VCaP (cell line): ENCODE data around the gene H2BK1.

Source experiments
- H3K27ac ChIP-seq: fragments of 450-650 bp; 2 replicates; pipeline ENCODE4 v1.5.1; 2017
- TF ChIP-seq, protein P1 (sequence below): fragments of 450-650 bp; conservative IDR thresholded peaks from 2 replicates; pipeline ENCODE4 v1.5.1; 2017; ENCODE audit warnings: mild to moderate bottlenecking, moderate library complexity

H2BK1 gene

DNA sequence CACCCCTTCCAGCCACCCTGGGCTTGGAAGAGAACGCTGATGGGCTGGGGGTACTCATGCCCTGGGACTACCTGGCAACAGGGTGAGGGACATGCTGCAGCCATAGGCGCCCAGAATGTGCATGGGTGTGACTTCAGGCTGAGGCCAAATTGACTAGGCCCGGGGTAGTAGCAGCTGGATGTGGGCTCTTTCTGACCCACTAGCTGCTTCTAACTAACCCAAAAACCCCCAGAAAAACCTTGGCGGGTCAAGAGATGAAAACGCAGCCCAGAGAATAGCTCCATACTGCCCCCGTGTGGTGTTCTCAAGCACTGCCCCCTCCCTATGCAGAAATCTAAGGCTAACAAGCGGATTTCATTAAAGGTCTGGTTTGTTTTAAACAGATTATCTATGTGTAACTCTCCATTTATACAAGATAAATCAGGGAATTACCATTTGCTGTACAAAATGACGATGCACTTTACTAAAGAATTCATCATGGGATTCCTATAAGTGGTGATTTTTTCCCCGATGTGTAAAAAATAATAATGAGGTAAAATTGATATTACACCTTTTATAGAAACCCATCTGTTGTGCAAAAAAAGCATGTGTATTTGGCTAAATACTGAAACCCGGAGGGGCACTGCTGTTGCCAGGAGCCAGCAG is 34.0 kb upstream of the H2BK1 start:
- TF ChIP-seq, protein P1, sequence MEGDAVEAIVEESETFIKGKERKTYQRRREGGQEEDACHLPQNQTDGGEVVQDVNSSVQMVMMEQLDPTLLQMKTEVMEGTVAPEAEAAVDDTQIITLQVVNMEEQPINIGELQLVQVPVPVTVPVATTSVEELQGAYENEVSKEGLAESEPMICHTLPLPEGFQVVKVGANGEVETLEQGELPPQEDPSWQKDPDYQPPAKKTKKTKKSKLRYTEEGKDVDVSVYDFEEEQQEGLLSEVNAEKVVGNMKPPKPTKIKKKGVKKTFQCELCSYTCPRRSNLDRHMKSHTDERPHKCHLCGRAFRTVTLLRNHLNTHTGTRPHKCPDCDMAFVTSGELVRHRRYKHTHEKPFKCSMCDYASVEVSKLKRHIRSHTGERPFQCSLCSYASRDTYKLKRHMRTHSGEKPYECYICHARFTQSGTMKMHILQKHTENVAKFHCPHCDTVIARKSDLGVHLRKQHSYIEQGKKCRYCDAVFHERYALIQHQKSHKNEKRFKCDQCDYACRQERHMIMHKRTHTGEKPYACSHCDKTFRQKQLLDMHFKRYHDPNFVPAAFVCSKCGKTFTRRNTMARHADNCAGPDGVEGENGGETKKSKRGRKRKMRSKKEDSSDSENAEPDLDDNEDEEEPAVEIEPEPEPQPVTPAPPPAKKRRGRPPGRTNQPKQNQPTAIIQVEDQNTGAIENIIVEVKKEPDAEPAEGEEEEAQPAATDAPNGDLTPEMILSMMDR, result peak; percentile 89
- H3K27ac ChIP-seq, result no peak overlapping the region

DNA sequence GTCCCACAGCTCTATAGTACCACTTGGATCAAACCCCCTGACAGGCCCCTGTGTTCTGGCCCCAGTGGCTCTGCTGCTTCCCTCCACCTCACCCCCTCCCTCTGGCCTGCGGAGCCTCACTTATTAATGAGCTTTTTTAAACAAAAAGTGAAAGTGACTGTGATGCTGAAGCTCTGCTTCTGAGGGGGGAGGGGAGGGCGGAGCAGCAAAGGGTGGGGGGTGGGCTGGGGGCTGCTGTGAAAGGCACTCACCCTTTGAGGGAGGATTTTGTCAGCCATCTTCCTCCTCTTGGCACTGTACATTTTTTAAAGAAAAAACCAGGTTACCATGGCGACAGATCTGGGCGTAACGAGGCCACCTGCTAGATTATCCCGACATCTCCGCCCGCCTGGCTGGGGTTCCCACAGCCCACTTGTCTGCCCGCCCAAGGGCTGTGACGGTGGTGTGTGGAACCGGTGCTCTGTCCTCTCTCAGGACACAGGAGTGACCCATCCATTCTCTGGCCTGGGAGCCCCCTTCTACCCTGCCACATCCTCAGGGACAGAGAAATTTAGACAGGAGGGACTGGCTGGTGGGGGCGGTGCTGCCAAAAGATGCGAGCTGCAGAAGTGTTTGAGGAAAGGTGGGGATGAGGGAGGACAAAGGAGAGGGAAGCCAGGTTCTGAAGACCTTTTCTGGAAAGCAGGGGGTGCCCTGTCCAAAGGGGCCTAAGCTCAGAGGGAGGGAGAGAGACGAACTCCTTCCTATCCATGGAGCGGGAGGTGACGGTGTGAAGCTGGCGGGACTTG is 33.3 kb upstream of the H2BK1 start:
- H3K27ac ChIP-seq, result no peak overlapping the region
- TF ChIP-seq, protein P1, result no peak

DNA sequence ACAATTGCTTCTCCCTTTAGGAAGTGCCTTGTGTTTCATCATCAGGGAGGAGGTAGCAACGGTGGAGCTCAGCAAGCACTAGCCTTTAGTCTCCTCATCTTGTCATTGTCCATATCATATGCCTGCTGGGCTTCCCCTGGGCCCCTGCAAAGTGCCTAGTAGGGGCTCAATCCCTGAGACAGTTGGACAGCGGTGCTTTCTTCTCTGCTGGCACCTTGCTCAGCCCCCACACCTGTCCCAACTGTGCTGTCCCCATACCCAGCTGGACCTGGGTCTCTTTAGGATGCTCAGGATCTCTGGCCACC is 32.7 kb upstream of the H2BK1 start:
- TF ChIP-seq, protein P1, result no peak

DNA sequence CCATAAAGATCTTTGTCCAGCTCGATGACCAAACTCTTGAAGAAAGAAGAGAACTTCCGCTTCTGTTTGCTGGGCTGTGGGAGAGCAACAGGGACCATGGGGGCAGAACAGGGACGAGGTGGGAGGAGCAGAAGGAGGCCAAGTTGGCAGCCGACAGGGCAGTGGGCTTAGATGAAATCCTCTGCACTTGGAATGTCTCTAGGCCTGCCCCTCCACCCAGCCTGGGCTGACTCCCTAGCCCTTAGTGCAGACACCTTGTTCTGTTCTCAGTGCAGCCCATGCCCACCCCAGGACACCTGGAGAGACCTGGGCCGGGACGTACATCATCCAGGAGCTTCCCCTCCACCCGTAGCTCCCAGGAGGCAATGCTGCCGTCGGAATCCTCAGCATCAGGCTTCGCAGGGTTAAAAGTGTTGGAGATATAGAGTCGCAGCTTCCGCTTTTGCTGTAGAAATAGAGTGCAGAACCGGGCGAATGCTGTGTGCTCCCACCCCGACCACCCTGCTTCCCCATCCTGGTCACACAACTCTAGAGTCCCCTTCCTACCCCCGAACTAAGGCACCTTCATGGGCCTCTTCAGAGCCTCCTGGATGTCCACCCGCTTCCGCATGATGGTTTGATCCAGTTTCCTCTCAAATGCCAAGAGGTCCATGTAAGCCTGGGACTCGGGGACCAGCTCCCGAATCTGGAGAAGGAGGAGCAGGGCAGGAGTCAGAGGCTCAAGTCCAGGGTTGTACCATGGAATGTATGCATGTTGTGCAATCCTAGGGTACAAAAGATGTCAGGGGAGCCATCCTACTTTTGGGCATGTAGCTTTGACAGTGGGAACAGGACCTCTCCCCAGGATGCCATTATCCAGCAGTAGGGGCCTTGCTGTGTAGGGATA is 32.1 kb upstream of the H2BK1 start:
- no peak overlapping the region for H3K27ac ChIP-seq
- TF ChIP-seq, protein P1, result no peak

More for the DNA sequence above, 32.7 kb upstream of the H2BK1 start:
- H3K27ac ChIP-seq, result no peak overlapping the region

DNA sequence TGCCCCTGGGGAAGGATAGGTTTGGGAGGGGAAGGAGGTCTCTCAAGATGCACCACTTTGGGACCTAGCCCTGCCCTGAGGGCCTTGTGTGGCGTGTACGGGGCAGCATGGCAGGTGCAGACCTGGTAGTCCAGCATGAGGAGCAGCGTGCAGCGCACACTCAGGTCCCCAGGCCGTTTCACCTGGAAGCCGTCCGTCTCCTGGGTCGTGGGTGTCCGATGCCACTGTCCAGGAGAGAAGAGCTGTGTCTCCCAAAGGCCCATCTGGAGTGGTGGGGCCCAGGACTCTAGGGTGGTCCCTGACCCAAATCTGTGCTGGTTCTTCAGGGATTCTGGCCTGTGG is 31.4 kb upstream of the H2BK1 start:
- H3K27ac ChIP-seq, result no peak overlapping the region
- TF ChIP-seq, protein P1, result no peak

DNA sequence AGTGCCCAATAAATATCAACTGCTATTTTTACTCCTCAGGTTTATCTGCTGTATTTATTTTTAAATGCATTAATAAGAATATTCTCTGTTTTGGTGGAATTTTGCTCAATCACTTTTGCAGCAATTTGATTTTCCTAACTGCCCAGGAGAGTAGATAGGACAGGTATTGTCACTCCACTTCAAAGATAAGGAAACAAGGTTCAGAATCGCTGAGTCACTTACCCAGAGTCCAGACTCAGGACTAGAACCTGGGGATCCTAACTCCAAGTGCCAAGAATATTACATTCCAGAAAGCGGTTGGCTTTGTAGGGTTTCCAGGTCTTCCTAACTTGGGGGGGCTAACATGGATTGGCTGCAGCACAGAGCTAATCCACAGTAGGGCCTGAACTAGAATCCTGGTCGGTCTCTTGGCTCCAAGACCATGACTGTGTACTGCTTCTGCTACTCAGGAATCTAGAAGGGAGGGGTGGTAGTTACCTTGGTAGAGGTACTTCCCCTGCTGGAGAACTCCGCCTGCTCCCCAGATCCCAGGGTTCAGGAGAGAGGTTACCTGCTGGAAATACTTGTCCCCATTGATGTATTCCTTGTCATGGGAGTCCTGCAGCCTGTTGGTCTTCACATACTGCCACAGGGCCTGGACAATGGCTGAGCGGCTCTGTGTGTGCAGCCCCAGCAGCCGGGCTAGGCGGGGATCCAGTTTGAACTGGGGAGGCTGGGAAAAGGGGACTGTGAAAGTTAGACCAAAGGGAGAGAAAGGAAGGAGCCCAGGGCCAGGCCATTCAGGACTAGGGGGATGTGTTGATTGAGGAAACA is 30.9 kb upstream of the H2BK1 start:
- H3K27ac ChIP-seq, result no peak overlapping the region
- TF ChIP-seq, protein P1, result no peak
